ENCODE measurements around the gene SPATS2. TPM values are rescaled to one million over a fixed set of nuclear protein-coding genes. Genes with fewer than 3 reads are reported as not detected.
"Not testable (repeated sequence)": the region's sequence is repeated elsewhere in the genome, so short reads cannot be mapped to it uniquely, and the experiment has no call there.

SPATS2 gene
- 10 to 100 TPM; 47.1 to 65.0 TPM for total RNA-seq
- 67.5 TPM for polyA plus RNA-seq (ENCODE audit: insufficient read depth, low read depth, low replicate concordance)
- long read RNA-seq, donor 1, transcript SPATS2-205 (3 exons, 564 nt) = minor isoform, 5 of 51 reads
- long read RNA-seq, donor 1, transcript SPATS2-201 (13 exons, 3,158 nt) = minor isoform, 7 of 51 reads
- long read RNA-seq, donor 1, transcript SPATS2-222 (14 exons, 2,993 nt) = major isoform, 10 of 51 reads
- long read RNA-seq, donor 1, transcript SPATS2-213 (5 exons, 1,061 nt) = minor isoform, 7 of 51 reads
- long read RNA-seq, donor 1, partial matches to known transcripts = 22 of 51 reads
- long read RNA-seq, donor 1, other reads (novel, unspliced or antisense) = 0 of 51 reads
- long read RNA-seq, donor 2, partial matches to known transcripts = 12 of 18 reads
- long read RNA-seq, donor 2, other reads (novel, unspliced or antisense) = 0 of 18 reads

GRCh38 chr12:49367381-49368239, at the start of gene SPATS2:
TSS of gene SPATS2 (plus strand) at chr12:49367462. CDS start at chr12:49461013, 93,551 bp downstream.
- Histone ChIP-seq H3K9me3 (no peaks in the 10 kb centered on the region), H3K4me3 (peak within 1 kb of the TSS; percentile 91 to 95), H3K27ac (peak within 1 kb of the TSS; percentile 98 to 99), H3K27me3 (no peaks in the 10 kb centered on the region), H3K4me1 (peaks cover 18% of the 10 kb centered on the region), H3K36me3 (ENCODE audit: low read depth, missing control alignments) (no peaks in the 10 kb centered on the region)
- TF ChIP-seq CTCF (IDR thresholded peaks at IDR 0.05) (no peak), POLR2A (IDR thresholded peaks at IDR 0.05) (no peak)
- intact Hi-C loops (cut with DNase I; ENCODE audit: low total_unique reads) = no loop called here
- DNase-seq = peak; percentile 38
- 0 to 1% methylated on average over 20 to 51 of the region's 52 CpGs for WGBS, 2 donors

- DNase-seq = not testable (repeated sequence)
Measured at GRCh38 chr12:49320411-49321103, 46.7 kb upstream of the SPATS2 start.

GRCh38 chr12:49322367-49322707, 44.9 kb upstream of the SPATS2 start:
- H3K9me3 ChIP-seq = no peaks in the 10 kb centered on the region
- no peaks in the 10 kb centered on the region for H3K36me3 ChIP-seq (ENCODE audit: low read depth, missing control alignments)
- DNase-seq = no peak
- intact Hi-C loops (cut with DNase I; ENCODE audit: low total_unique reads) = no loop called here
- peak overlapping the region; percentile 35 to 36 for H3K27ac ChIP-seq
- peak overlapping the region; percentile 61 to 73 for H3K4me3 ChIP-seq
- no peak for TF ChIP-seq POLR2A (IDR thresholded peaks at IDR 0.05)
- no peak for TF ChIP-seq CTCF (IDR thresholded peaks at IDR 0.05)
- no peaks in the 10 kb centered on the region for H3K4me1 ChIP-seq
- no peaks in the 10 kb centered on the region for H3K27me3 ChIP-seq
- 27 to 35% methylated on average over 12 of the region's 12 CpGs for WGBS, 2 donors

More at GRCh38 chr12:49320411-49321103, 46.7 kb upstream of the SPATS2 start:
- intact Hi-C loops (cut with DNase I; ENCODE audit: low total_unique reads); H3K27me3 ChIP-seq; H3K27ac ChIP-seq; H3K4me1 ChIP-seq; H3K4me3 ChIP-seq; H3K9me3 ChIP-seq; H3K36me3 ChIP-seq (ENCODE audit: low read depth, missing control alignments): not testable (repeated sequence)
- 84 to 90% methylated on average over 9 of the region's 9 CpGs for WGBS, 2 donors

- no peaks in the 10 kb centered on the region for H3K9me3 ChIP-seq
- H3K27ac ChIP-seq = peak within 1 kb of the TSS; percentile 35 to 36
- H3K27me3 ChIP-seq = no peaks in the 10 kb centered on the region
- H3K4me1 ChIP-seq = no peaks in the 10 kb centered on the region
- WGBS, 2 donors = 0 to 1% methylated on average over 64 of the region's 65 CpGs
- peak; percentile 98 for DNase-seq
- TF ChIP-seq POLR2A (IDR thresholded peaks at IDR 0.05) = peak; percentile 55
- no peak for TF ChIP-seq CTCF (IDR thresholded peaks at IDR 0.05)
- intact Hi-C loops (cut with DNase I; ENCODE audit: low total_unique reads) = no loop called here
- peak within 1 kb of the TSS; percentile 61 to 73 for H3K4me3 ChIP-seq
- H3K36me3 ChIP-seq (ENCODE audit: low read depth, missing control alignments) = no peaks in the 10 kb centered on the region
Measured at GRCh38 chr12:49322708-49323523, 44.3 kb upstream of the SPATS2 start, which contains the start of gene TROAP. TSS of gene TROAP (plus strand) at chr12:49323255. CDS start at chr12:49323609, 354 bp downstream.

Measured in testis (tissue), 5 donors.